K562 (cell line): Measurements from ENCODE around the gene LIPH. TPM values are rescaled to one million over a fixed set of nuclear protein-coding genes. Genes with fewer than 3 reads are reported as not detected.

Experiments used
- ATAC-seq: fragments of 200-7000 bp; cut with Tn5 transposase; 3 replicates; pipeline ENCODE4 v1.9.1; 2020; ENCODE audit warnings: moderate library complexity
- BruUV-seq: library from RNA; stranded (reverse); fragments of 400-500 nt; replicated peaks from 2 replicates; lab custom pipeline; 2021; lab: Mats Ljungman, UMichigan
- CTCF ChIA-PET: fragments of 300-600 bp; formaldehyde crosslinking; extraction: SDS; loops from one replicate; lab custom pipeline; 2021; ENCODE audit warnings: low intra/inter-chr PET ratio; lab: Yijun Ruan, JAX
- POLR2A ChIA-PET: fragments of 300-600, 350-650 bp; sonication (Branson Sonifier 250); formaldehyde crosslinking; extraction: SDS; loops from one replicate; lab custom pipeline; 2021; ENCODE audit warnings: antibody characterized with exemption, inconsistent platforms; lab: Yijun Ruan, JAX
- DNase-seq, 4 experiments: peaks; one replicate each; pipeline versions ENCODE4 v3.0.0 to v3.0.0-alpha.2; 2011 to 2018; ENCODE audit warnings: low spot score in 3 of 4, mixed read lengths in 3 of 4; ENCODE audit errors: extremely low read depth in 1 of 4
- FAIRE-seq: peaks from 2 replicates; lab custom pipeline; 2011; peaks lifted over from hg19 to GRCh38; lab: Jason Lieb, UNC
- H2AFZ ChIP-seq: 2 replicates; pipeline ENCODE4 v1.6.0; 2011; ENCODE audit warnings: low read depth, low read length, control low read depth, inconsistent platforms
- H3K27ac ChIP-seq: fragments of 200-600 bp; 3 replicates; pipeline ENCODE4 v1.8.0; 2011; ENCODE audit warnings: low read depth, mild to moderate bottlenecking, control low read depth, inconsistent platforms, low read length, moderate library complexity, mixed read lengths; ENCODE audit errors: extremely low read depth
- H3K27me3 ChIP-seq, 2 experiments: fragments of 300-600 bp in 1 of 2; 2 replicates in 1 of 2; 3 replicates in 1 of 2; pipeline versions ENCODE4 v1.6.0 to v1.8.0; 2011; ENCODE audit warnings: inconsistent platforms in 2 of 2, low read length in 2 of 2, mild to moderate bottlenecking in 1 of 2, mixed read lengths in 1 of 2, moderate library complexity in 1 of 2; ENCODE audit not compliant: control insufficient read depth in 2 of 2, insufficient read depth in 2 of 2
- H3K36me3 ChIP-seq: fragments of 300-600 bp; 3 replicates; pipeline ENCODE4 v1.8.0; 2011; ENCODE audit warnings: mild to moderate bottlenecking, low read length, inconsistent platforms; ENCODE audit not compliant: control insufficient read depth, insufficient read depth
- H3K4me1 ChIP-seq, 2 experiments: fragments of 200-600 bp in 1 of 2; replicated peaks in 1 of 2; 2 replicates in 1 of 2; 3 replicates in 1 of 2; pipeline versions ENCODE4 v1.5.1 to v1.8.0; 2011; ENCODE audit warnings: inconsistent platforms in 2 of 2, low read length in 2 of 2, mild to moderate bottlenecking in 1 of 2, mixed read lengths in 1 of 2, moderate library complexity in 1 of 2; ENCODE audit not compliant: control insufficient read depth in 2 of 2, insufficient read depth in 2 of 2
- H3K4me2 ChIP-seq: 2 replicates; pipeline ENCODE4 v1.6.1; 2011; ENCODE audit warnings: low read length, control low read depth, inconsistent platforms, mixed read lengths; ENCODE audit not compliant: insufficient read depth
- H3K4me3 ChIP-seq: fragments of 200-600 bp; sonication (generic), shearing (Covaris generic); 2 replicates; pipeline ENCODE4 v1.5.1; 2016; ENCODE audit warnings: control low read depth, inconsistent platforms
- H3K79me2 ChIP-seq: fragments of 200-600 bp; 3 replicates; pipeline ENCODE4 v1.8.0; 2011; ENCODE audit warnings: low read length, inconsistent platforms; ENCODE audit not compliant: control insufficient read depth, insufficient read depth
- H3K9ac ChIP-seq, 2 experiments: 2 replicates each; pipeline versions ENCODE4 v1.6.0 to v1.6.1; 2011; ENCODE audit warnings: low read depth in 2 of 2, low read length in 2 of 2, control low read depth in 1 of 2, inconsistent platforms in 1 of 2, mild to moderate bottlenecking in 1 of 2, mixed read lengths in 1 of 2; ENCODE audit not compliant: insufficient read depth in 1 of 2
- H3K9me1 ChIP-seq: one replicate; pipeline ENCODE4 v1.6.0; 2011; ENCODE audit warnings: inconsistent platforms, mild to moderate bottlenecking, low read length, moderate library complexity; ENCODE audit not compliant: control insufficient read depth, insufficient read depth
- H3K9me3 ChIP-seq: replicated peaks from 2 replicates; pipeline ENCODE4 v1.5.1; 2011; ENCODE audit warnings: low read depth, low read length, inconsistent platforms; ENCODE audit not compliant: control insufficient read depth, insufficient read depth
- H4K20me1 ChIP-seq: replicated peaks from 2 replicates; pipeline ENCODE4 v1.6.1; 2011; ENCODE audit warnings: low read length, inconsistent platforms, mixed read lengths; ENCODE audit not compliant: control insufficient read depth, insufficient read depth
- CBFB ChIP-seq: sonication (generic); formaldehyde crosslinking; IDR thresholded peaks from 2 replicates; pipeline ENCODE4 v1.4.0; 2020; ENCODE audit warnings: mild to moderate bottlenecking, missing genetic modification reagents
- CHD4 ChIP-seq: fragments of 200-600 bp; sonication (generic); IDR thresholded peaks from 3 replicates; pipeline ENCODE4 v1.6.1; 2012; ENCODE audit warnings: low read depth, mild to moderate bottlenecking, mixed read lengths, low read length, inconsistent platforms; ENCODE audit not compliant: insufficient read depth, insufficient replicate concordance, poor library complexity, severe bottlenecking
- ETV6 ChIP-seq, 3 experiments: fragments of 150-350 bp in 1 of 3; sonication (generic) in 1 of 3; formaldehyde crosslinking in 1 of 3; IDR thresholded peaks; 2 replicates each; pipeline versions ENCODE4 v1.6.1 to v1.8.0; 2014 to 2022; ENCODE audit warnings: borderline replicate concordance in 2 of 3, low read depth in 2 of 3, antibody characterized with exemption in 1 of 3, low read length in 1 of 3, mild to moderate bottlenecking in 1 of 3, missing genetic modification reagents in 1 of 3
- MNT ChIP-seq, 2 experiments: fragments of 450-650 bp; conservative IDR thresholded peaks; 2 replicates each; pipeline ENCODE4 v1.6.1; 2017; ENCODE audit warnings: mild to moderate bottlenecking in 2 of 2, moderate library complexity in 2 of 2
- MTF1 ChIP-seq: fragments of 250-450 bp; sonication (Bioruptor Pico); IDR thresholded peaks from 2 replicates; pipeline ENCODE4 v1.9.0; 2021; ENCODE audit warnings: moderate library complexity, mild to moderate bottlenecking, inconsistent platforms, borderline replicate concordance
- PTBP1 ChIP-seq: fragments of 200-400 bp; formaldehyde crosslinking; IDR thresholded peaks from 2 replicates; pipeline ENCODE4 v1.6.1; 2017; ENCODE audit warnings: low read depth, low read length
- SETDB1 ChIP-seq: IDR thresholded peaks from one replicate; pipeline ENCODE4 v1.6.1; 2012; ENCODE audit warnings: low read length, control low read depth, inconsistent platforms
- SMC3 ChIP-seq: conservative IDR thresholded peaks from 2 replicates; pipeline ENCODE4 v1.6.1; 2011; ENCODE audit warnings: low read depth, low read length, improper control_type of control experiment; ENCODE audit not compliant: insufficient read depth
- TAF7 ChIP-seq: fragments of 450-650 bp; IDR thresholded peaks from 2 replicates; pipeline ENCODE4 v1.6.1; 2016; ENCODE audit warnings: missing genetic modification characterization, missing compliant biosample characterization
- ZMIZ1 ChIP-seq, 2 experiments: fragments of 150-350 bp in 1 of 2; IDR thresholded peaks; 2 replicates each; pipeline ENCODE4 v1.6.1; 2012 to 2016; ENCODE audit warnings: low read depth in 2 of 2, low read length in 2 of 2, mild to moderate bottlenecking in 1 of 2, moderate library complexity in 1 of 2
- WGBS: fragments of 100-300 bp; shearing (Covaris generic); methylation state at CpG from one replicate; pipeline ENCODE4 v1.1.6; 2016; ENCODE audit warnings: low coverage, mixed read lengths; ENCODE audit not compliant: insufficient coverage; ENCODE audit errors: missing lambda C conversion rate; 5-methylcytosine and 5-hydroxymethylcytosine counted together
- in situ Hi-C: fragments of 300-500 bp; cut with MboI; formaldehyde crosslinking; loops from 4 replicates; pipeline ENCODE4 v1.15.0; 2018; ENCODE audit warnings: inconsistent platforms, mixed read lengths
- intact Hi-C: fragments of 100-400 bp; cut with micrococcal nuclease; formaldehyde crosslinking; loops from 2 replicates; pipeline ENCODE4 v1.14.2; 2022
- polyA plus RNA-seq, 8 experiments: library from polyadenylated mRNA; depleted of rRNA in 4 of 8; stranded (reverse) in 5 of 8; unstranded in 3 of 8; fragments of >200 nt; fragmentation: Nextera tagmentation in 2 of 8; fragmentation: Illumina TruSeq in 1 of 8; extraction: Ambion mirVana in 2 of 8; extraction: Trizol in 1 of 8; gene quantifications; 2 replicates each; pipeline versions ENCODE4 v1.2.1 to v1.2.3, GENCODE V29; 2011 to 2014; ENCODE audit warnings: inconsistent platforms in 1 of 8, missing spikeins in 1 of 8
- total RNA-seq, 7 experiments: library from RNA; depleted of rRNA in 6 of 7; stranded (reverse); fragments of >200 nt in 6 of 7; fragmentation: Illumina TruSeq in 2 of 7; extraction: Trizol in 2 of 7; gene quantifications; 2 replicates each; pipeline versions ENCODE4 v1.2.1 to v1.2.3, GENCODE V29; 2011 to 2021; ENCODE audit warnings: low replicate concordance in 1 of 7
- TF ChIP-seq, protein P1 (sequence below): sonication (generic); formaldehyde crosslinking; IDR thresholded peaks from 2 replicates; pipeline ENCODE4 v1.8.0; 2022; ENCODE audit warnings: mild to moderate bottlenecking, missing genetic modification reagents

The LIPH gene
- total and polyA plus RNA-seq, 9 of the 15 experiments (the other 6 are each of a cell fraction or from before 2014, with no cell fraction given): 0.73 to 1.8 (median 1.3) TPM

DNA sequence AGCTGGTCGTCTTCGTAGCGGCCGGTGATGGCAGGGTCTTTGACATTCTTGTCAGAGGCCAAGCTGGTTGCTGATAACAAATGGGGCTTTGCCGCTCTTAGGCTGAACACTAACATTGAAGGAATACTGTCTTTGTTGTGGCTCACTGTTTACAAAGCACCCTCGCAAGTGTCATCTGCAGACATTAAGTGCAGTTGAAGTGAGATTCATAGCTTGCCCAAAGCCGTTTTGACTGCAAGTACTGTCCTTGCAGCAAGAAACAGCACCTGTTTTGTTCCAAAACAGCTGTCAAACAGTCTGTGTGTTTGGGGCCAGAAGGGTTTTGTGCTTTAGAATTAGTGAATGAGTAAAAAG lies 34.3 kb upstream of the LIPH start:
- ChIA-PET CTCF (no interaction called here), POLR2A (interaction anchor here (0.5 to 1.9 kb wide), 16 partner anchors 9 to 327 kb away, joined by 3 to 12 read pairs (median 4); no protein-coding TSS in a partner anchor)
- intact Hi-C loops (no loop called here), in situ Hi-C loops (no loop called here)
- FAIRE-seq (no peak), ATAC-seq (no peak), DNase-seq (no peak)
- Histone ChIP-seq H3K27ac (peak overlapping the region; percentile 68), H3K4me1 (peaks cover 8 to 12% of the 10 kb centered on the region in 2 experiments; a peak in 3 of 5 replicates), H3K36me3 (0 out of 3 replicates have a peak, but pooled peaks cover 2% of the 10 kb centered on the region), H3K9me3 (no peaks in the 10 kb centered on the region), H3K4me3 (peak overlapping the region; percentile 62), H4K20me1 (no peaks in the 10 kb centered on the region), H2AFZ (peak overlapping the region; percentile 73), H3K4me2 (peak overlapping the region; percentile 93), H3K9me1 (no peaks in the 10 kb centered on the region), H3K27me3 (no peaks in the 10 kb centered on the region), H3K79me2 (peaks cover 28% of the 10 kb centered on the region), H3K9ac (peak overlapping the region; percentile 74 to 99)
- BruUV-seq: TSS peak; percentile 79
- WGBS: 0% methylated on average over 7 of the region's 7 CpGs
- TF ChIP-seq, protein P1, sequence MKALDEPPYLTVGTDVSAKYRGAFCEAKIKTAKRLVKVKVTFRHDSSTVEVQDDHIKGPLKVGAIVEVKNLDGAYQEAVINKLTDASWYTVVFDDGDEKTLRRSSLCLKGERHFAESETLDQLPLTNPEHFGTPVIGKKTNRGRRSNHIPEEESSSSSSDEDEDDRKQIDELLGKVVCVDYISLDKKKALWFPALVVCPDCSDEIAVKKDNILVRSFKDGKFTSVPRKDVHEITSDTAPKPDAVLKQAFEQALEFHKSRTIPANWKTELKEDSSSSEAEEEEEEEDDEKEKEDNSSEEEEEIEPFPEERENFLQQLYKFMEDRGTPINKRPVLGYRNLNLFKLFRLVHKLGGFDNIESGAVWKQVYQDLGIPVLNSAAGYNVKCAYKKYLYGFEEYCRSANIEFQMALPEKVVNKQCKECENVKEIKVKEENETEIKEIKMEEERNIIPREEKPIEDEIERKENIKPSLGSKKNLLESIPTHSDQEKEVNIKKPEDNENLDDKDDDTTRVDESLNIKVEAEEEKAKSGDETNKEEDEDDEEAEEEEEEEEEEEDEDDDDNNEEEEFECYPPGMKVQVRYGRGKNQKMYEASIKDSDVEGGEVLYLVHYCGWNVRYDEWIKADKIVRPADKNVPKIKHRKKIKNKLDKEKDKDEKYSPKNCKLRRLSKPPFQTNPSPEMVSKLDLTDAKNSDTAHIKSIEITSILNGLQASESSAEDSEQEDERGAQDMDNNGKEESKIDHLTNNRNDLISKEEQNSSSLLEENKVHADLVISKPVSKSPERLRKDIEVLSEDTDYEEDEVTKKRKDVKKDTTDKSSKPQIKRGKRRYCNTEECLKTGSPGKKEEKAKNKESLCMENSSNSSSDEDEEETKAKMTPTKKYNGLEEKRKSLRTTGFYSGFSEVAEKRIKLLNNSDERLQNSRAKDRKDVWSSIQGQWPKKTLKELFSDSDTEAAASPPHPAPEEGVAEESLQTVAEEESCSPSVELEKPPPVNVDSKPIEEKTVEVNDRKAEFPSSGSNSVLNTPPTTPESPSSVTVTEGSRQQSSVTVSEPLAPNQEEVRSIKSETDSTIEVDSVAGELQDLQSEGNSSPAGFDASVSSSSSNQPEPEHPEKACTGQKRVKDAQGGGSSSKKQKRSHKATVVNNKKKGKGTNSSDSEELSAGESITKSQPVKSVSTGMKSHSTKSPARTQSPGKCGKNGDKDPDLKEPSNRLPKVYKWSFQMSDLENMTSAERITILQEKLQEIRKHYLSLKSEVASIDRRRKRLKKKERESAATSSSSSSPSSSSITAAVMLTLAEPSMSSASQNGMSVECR (CRISPR knock-in tag): no peak
- TF ChIP-seq MNT (conservative IDR thresholded peaks at IDR 0.05) (no peak), SETDB1 (no peak), TAF7 (tag) (no peak), ETV6 (IDR thresholded peaks at IDR 0.05; ENCODE audit: borderline replicate concordance in 1 of 2, low read depth in 2 of 2, low read length in 1 of 2) (no peak), ETV6 (CRISPR knock-in tag; IDR thresholded peaks at IDR 0.05; ENCODE audit: borderline replicate concordance) (no peak), ZMIZ1 (IDR thresholded peaks at IDR 0.05; ENCODE audit: low read depth in 2 of 2, low read length in 2 of 2) (no peak), PTBP1 (no peak), MTF1 (CRISPR knock-in tag) (no peak), CBFB (CRISPR knock-in tag) (no peak), SMC3 (no peak), CHD4 (no peak)
